H1 (cell line): Measurements from ENCODE around the gene FBXO2.

Experiments used
- GABPA ChIP-seq: IDR thresholded peaks from 2 replicates; pipeline ENCODE4 v1.6.1; 2011; ENCODE audit warnings: mild to moderate bottlenecking, low read length, moderate library complexity, borderline replicate concordance; ENCODE audit not compliant: insufficient read depth
- MAFK ChIP-seq: IDR thresholded peaks from 2 replicates; pipeline ENCODE4 v1.6.1; 2012; ENCODE audit warnings: low read depth, mild to moderate bottlenecking, improper control_type of control experiment, low read length
- NANOG ChIP-seq: IDR thresholded peaks from 2 replicates; pipeline ENCODE4 v1.6.1; 2011; ENCODE audit warnings: low read length, low read depth, mild to moderate bottlenecking, inconsistent platforms; ENCODE audit not compliant: insufficient read depth, poor library complexity, severe bottlenecking
- POLR2AphosphoS5 ChIP-seq: IDR thresholded peaks from 2 replicates; pipeline ENCODE4 v1.6.1; 2011; ENCODE audit warnings: low read depth, low read length
- RAD21 ChIP-seq, 2 experiments: IDR thresholded peaks in 1 of 2; conservative IDR thresholded peaks in 1 of 2; 2 replicates each; pipeline ENCODE4 v1.6.1; 2011; ENCODE audit warnings: low read depth in 2 of 2, low read length in 2 of 2, improper control_type of control experiment in 1 of 2, inconsistent platforms in 1 of 2, mild to moderate bottlenecking in 1 of 2, moderate library complexity in 1 of 2
- SIRT6 ChIP-seq: IDR thresholded peaks from one replicate; pipeline ENCODE4 v1.7.1; 2012; ENCODE audit warnings: low read length, inconsistent platforms
- SRF ChIP-seq: IDR thresholded peaks from 2 replicates; pipeline ENCODE4 v1.6.1; 2011; ENCODE audit warnings: mild to moderate bottlenecking, low read depth, low read length, moderate library complexity
- TAF1 ChIP-seq: IDR thresholded peaks from 2 replicates; pipeline ENCODE4 v1.6.1; 2011; ENCODE audit warnings: mild to moderate bottlenecking, low read depth, low read length
- TEAD4 ChIP-seq: IDR thresholded peaks from 2 replicates; pipeline ENCODE4 v1.6.1; 2012; ENCODE audit warnings: low read depth, low read length, inconsistent platforms, mixed read lengths
- ZNF274 ChIP-seq: IDR thresholded peaks from 2 replicates; pipeline ENCODE4 v1.7.0; 2012; ENCODE audit warnings: low read length, borderline replicate concordance; ENCODE audit errors: extremely low read depth
- TF ChIP-seq, protein P1 (sequence below), 3 experiments: IDR thresholded peaks; 1 replicate in 2 of 3; 2 replicates in 1 of 3; pipeline versions ENCODE4 v1.5.1 to v1.6.1; 2011; ENCODE audit warnings: low read length in 3 of 3, mild to moderate bottlenecking in 3 of 3, inconsistent platforms in 2 of 3, low read depth in 1 of 3, moderate library complexity in 1 of 3; ENCODE audit not compliant: insufficient read depth in 1 of 3; ENCODE audit errors: control extremely low read depth in 1 of 3
- TF ChIP-seq, protein P2 (sequence below): IDR thresholded peaks from 2 replicates; pipeline ENCODE4 v1.6.1; 2012; ENCODE audit warnings: low read length, inconsistent platforms
- TF ChIP-seq, protein P3 (sequence below): IDR thresholded peaks from 2 replicates; pipeline ENCODE4 v1.6.1; 2012; ENCODE audit warnings: inconsistent platforms

DNA sequence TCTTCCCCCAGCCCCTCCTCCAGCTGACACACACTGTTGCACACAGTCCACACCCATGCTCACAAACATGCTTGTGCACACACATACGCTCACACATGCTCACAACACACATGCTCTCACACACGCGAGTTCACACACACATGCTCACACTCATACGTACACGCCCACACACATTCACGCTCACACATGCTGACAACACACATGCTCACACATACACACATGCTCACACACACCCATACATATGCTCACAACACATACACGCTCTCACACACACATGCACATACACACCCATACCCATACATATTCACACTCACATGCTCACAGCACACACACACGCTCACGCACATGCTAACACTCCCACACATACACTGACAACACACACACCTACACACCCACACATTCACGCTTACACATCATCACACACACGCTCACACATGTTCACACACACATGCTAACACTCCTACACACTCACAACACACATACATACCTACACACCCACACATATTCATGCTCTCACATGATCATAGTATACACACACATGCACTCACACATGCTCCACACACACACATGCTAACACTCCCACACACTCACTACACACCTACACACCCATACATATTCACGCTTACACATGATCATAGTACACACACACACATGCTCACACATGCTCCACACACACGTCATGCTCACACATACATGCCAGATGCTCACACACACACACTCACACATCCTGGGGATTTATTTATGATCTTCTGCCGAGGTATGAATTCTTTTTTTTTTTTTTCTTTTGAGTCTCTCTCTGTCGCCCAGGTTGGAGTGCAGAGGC is 48.0 kb upstream of the FBXO2 start:
- TF ChIP-seq ZNF274 (no peak), TEAD4 (no peak), SIRT6 (no peak), RAD21 (IDR thresholded peaks at IDR 0.05 in 1 of 2, conservative IDR thresholded peaks at IDR 0.05 in 1 of 2; ENCODE audit: low read depth in 2 of 2, low read length in 2 of 2) (no peak), NANOG (no peak), POLR2AphosphoS5 (no peak), GABPA (no peak), SRF (no peak), TAF1 (no peak), MAFK (no peak)
- TF ChIP-seq, protein P1, sequence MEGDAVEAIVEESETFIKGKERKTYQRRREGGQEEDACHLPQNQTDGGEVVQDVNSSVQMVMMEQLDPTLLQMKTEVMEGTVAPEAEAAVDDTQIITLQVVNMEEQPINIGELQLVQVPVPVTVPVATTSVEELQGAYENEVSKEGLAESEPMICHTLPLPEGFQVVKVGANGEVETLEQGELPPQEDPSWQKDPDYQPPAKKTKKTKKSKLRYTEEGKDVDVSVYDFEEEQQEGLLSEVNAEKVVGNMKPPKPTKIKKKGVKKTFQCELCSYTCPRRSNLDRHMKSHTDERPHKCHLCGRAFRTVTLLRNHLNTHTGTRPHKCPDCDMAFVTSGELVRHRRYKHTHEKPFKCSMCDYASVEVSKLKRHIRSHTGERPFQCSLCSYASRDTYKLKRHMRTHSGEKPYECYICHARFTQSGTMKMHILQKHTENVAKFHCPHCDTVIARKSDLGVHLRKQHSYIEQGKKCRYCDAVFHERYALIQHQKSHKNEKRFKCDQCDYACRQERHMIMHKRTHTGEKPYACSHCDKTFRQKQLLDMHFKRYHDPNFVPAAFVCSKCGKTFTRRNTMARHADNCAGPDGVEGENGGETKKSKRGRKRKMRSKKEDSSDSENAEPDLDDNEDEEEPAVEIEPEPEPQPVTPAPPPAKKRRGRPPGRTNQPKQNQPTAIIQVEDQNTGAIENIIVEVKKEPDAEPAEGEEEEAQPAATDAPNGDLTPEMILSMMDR (IDR thresholded peaks at IDR 0.05; ENCODE audit: control extremely low read depth in 1 of 3, insufficient read depth in 1 of 3, low read depth in 1 of 3, low read length in 3 of 3): no peak
- TF ChIP-seq, protein P2, sequence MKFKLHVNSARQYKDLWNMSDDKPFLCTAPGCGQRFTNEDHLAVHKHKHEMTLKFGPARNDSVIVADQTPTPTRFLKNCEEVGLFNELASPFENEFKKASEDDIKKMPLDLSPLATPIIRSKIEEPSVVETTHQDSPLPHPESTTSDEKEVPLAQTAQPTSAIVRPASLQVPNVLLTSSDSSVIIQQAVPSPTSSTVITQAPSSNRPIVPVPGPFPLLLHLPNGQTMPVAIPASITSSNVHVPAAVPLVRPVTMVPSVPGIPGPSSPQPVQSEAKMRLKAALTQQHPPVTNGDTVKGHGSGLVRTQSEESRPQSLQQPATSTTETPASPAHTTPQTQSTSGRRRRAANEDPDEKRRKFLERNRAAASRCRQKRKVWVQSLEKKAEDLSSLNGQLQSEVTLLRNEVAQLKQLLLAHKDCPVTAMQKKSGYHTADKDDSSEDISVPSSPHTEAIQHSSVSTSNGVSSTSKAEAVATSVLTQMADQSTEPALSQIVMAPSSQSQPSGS: no peak
- TF ChIP-seq, protein P3, sequence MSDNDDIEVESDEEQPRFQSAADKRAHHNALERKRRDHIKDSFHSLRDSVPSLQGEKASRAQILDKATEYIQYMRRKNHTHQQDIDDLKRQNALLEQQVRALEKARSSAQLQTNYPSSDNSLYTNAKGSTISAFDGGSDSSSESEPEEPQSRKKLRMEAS: no peak
